Measurements from ENCODE around the gene GDPGP1. TPM values are rescaled to one million over a fixed set of nuclear protein-coding genes. Genes with fewer than 3 reads are reported as not detected.

The GDPGP1 gene
- total and polyA plus RNA-seq, 2 experiments from 2014 or later = 0.61 to 3.8 TPM

DNA sequence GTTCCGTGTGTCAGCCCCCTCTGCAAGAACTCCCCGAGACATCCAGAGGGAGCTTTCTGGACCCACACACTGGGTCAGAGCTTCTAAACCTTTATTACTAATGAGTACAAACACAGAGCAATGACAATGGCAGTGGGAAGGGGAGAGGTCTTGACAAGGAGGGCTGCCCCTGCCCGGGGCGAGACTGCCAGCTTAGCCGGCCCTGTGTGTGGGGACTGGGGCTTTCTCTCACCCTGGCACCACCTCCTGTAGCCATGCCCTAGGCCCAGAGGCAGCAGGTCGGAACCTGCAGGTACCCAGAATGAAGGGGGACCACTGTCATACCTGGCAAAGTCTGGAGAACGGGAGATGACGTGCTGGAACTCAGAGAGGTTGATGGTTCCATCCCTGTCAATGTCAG lies 3.4 kb upstream of the GDPGP1 start:
- ATAC-seq = no peak
- Histone ChIP-seq H4K20me1 (replicated peaks; ENCODE audit: insufficient read depth) (no peaks in the 10 kb centered on the region; the same call in 1 of the 2 replicates), H3K4me2 (no peak overlapping the region), H3K79me2 (replicated peaks; ENCODE audit: insufficient read depth) (no peaks in the 10 kb centered on the region), H3F3A (replicated peaks; ENCODE audit: low read depth) (peaks cover 11% of the 10 kb centered on the region; the same call in 1 of the 2 replicates), H3K27me3 (ENCODE audit: insufficient read depth) (no peaks in the 10 kb centered on the region), H3K9me2 (ENCODE audit: insufficient read depth) (no peaks in the 10 kb centered on the region), H3K36me3 (ENCODE audit: insufficient read depth) (peaks cover 7% of the 10 kb centered on the region), H3K4me3 (no peak overlapping the region), H3K27ac (ENCODE audit: low read depth) (no peak overlapping the region), H2AFZ (no peak overlapping the region), H3K4me1 (ENCODE audit: insufficient read depth) (peaks cover 14% of the 10 kb centered on the region; the same call in 1 of the 2 replicates)
- TF ChIP-seq NANOG (IDR thresholded peaks at IDR 0.05; ENCODE audit: borderline replicate concordance) (no peak), ZNF331 (CRISPR knock-in tag; IDR thresholded peaks at IDR 0.05; ENCODE audit: low read depth) (no peak), EZH2phosphoT487 (IDR thresholded peaks at IDR 0.05; ENCODE audit: unreplicated experiment) (no peak)
- TF ChIP-seq, protein P1, sequence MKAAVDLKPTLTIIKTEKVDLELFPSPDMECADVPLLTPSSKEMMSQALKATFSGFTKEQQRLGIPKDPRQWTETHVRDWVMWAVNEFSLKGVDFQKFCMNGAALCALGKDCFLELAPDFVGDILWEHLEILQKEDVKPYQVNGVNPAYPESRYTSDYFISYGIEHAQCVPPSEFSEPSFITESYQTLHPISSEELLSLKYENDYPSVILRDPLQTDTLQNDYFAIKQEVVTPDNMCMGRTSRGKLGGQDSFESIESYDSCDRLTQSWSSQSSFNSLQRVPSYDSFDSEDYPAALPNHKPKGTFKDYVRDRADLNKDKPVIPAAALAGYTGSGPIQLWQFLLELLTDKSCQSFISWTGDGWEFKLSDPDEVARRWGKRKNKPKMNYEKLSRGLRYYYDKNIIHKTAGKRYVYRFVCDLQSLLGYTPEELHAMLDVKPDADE (IDR thresholded peaks at IDR 0.05) = no peak
- Mint-ChIP-seq H3K27ac (no peak overlapping the region), H3K4me3 (no peak overlapping the region), H3K36me3 (ENCODE audit: low read depth) (peaks cover 19% of the 10 kb centered on the region), H3K9me3 (no peaks in the 10 kb centered on the region), H3K27me3 (ENCODE audit: insufficient read depth, low read depth, poor library complexity) (peaks cover 14% of the 10 kb centered on the region), H3K4me1 (peaks cover 7% of the 10 kb centered on the region)
- DNase-seq (ENCODE audit: low spot score) = no peak

DNA sequence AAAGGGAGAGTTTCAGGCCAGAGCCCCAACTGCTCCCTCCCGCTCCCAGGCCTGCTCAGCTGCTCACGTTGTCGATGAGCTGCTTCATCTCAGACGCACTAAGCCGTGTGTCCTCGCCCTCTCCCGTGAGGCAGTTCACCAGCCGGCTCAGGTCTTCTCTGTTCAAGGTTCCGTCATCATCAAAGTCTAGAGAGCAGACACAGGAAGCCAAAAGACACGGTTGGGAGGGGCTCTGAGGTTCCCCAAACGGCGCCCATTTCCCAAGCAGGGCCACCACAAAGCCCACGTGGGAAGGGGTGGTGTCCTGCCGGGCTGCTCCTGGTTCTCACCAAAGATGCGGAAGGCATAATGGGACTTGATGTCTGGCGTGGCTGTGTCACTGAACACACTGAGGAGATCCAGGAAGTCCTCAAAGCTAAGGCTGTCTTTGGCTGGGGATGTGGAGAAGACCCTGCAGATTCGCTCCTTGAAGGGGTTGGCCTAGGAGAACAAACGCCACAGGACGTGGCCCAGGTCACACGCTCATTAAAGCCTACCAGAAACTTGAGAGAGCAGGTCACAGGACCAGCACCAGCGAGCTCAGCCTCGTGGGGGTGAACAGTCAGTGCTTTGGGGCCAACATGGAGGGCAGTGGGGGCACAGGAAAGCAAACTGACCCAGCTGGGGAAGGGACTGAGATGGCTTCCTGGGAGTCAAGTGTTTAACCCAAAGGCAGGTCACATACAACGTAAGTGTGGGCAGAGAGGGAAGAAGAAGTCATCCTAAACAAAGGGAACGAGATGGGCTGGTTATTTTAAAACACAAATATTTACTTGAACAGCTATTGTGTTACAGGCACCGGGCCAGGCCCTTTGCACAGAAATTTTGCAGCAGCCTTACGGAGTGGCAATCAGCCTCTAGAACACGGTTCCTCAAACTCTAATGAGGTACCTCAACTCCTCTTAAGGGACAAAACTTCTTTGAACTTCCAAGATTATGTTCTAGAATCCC lies 2.7 kb upstream of the GDPGP1 start:
- Histone ChIP-seq H3K79me2 (replicated peaks; ENCODE audit: insufficient read depth) (no peaks in the 10 kb centered on the region), H3K9me2 (ENCODE audit: insufficient read depth) (no peaks in the 10 kb centered on the region), H3F3A (replicated peaks; ENCODE audit: low read depth) (peaks cover 11% of the 10 kb centered on the region; the same call in 1 of the 2 replicates), H2AFZ (no peak overlapping the region), H3K4me2 (no peak overlapping the region), H3K36me3 (ENCODE audit: insufficient read depth) (peaks cover 7% of the 10 kb centered on the region; the same call in 1 of the 2 replicates), H3K27me3 (ENCODE audit: insufficient read depth) (no peaks in the 10 kb centered on the region), H4K20me1 (replicated peaks; ENCODE audit: insufficient read depth) (no peaks in the 10 kb centered on the region; the same call in 1 of the 2 replicates), H3K27ac (ENCODE audit: low read depth) (no peak overlapping the region), H3K4me3 (no peak overlapping the region), H3K4me1 (ENCODE audit: insufficient read depth) (peaks cover 14% of the 10 kb centered on the region; the same call in 1 of the 2 replicates)
- peaks cover 7% of the 10 kb centered on the region for H3K4me1 Mint-ChIP-seq
- H3K9me3 Mint-ChIP-seq = no peaks in the 10 kb centered on the region
- peaks cover 11% of the 10 kb centered on the region for H3K27me3 Mint-ChIP-seq (ENCODE audit: insufficient read depth, low read depth, poor library complexity)
- H3K4me3 Mint-ChIP-seq = no peak overlapping the region
- no peak overlapping the region for H3K27ac Mint-ChIP-seq
- peaks cover 17% of the 10 kb centered on the region for H3K36me3 Mint-ChIP-seq (ENCODE audit: low read depth)
- DNase-seq (ENCODE audit: low spot score) = no peak
- no peak for ATAC-seq
- no peak for TF ChIP-seq EZH2phosphoT487 (IDR thresholded peaks at IDR 0.05; ENCODE audit: unreplicated experiment)
- TF ChIP-seq NANOG (IDR thresholded peaks at IDR 0.05; ENCODE audit: borderline replicate concordance) = no peak
- TF ChIP-seq JUNB (IDR thresholded peaks at IDR 0.05; ENCODE audit: unreplicated experiment) = no peak
- TF ChIP-seq, protein P2, sequence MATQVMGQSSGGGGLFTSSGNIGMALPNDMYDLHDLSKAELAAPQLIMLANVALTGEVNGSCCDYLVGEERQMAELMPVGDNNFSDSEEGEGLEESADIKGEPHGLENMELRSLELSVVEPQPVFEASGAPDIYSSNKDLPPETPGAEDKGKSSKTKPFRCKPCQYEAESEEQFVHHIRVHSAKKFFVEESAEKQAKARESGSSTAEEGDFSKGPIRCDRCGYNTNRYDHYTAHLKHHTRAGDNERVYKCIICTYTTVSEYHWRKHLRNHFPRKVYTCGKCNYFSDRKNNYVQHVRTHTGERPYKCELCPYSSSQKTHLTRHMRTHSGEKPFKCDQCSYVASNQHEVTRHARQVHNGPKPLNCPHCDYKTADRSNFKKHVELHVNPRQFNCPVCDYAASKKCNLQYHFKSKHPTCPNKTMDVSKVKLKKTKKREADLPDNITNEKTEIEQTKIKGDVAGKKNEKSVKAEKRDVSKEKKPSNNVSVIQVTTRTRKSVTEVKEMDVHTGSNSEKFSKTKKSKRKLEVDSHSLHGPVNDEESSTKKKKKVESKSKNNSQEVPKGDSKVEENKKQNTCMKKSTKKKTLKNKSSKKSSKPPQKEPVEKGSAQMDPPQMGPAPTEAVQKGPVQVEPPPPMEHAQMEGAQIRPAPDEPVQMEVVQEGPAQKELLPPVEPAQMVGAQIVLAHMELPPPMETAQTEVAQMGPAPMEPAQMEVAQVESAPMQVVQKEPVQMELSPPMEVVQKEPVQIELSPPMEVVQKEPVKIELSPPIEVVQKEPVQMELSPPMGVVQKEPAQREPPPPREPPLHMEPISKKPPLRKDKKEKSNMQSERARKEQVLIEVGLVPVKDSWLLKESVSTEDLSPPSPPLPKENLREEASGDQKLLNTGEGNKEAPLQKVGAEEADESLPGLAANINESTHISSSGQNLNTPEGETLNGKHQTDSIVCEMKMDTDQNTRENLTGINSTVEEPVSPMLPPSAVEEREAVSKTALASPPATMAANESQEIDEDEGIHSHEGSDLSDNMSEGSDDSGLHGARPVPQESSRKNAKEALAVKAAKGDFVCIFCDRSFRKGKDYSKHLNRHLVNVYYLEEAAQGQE (IDR thresholded peaks at IDR 0.05; ENCODE audit: unreplicated experiment) = no peak
- TF ChIP-seq, protein P1 (IDR thresholded peaks at IDR 0.05) = no peak
- no peak for TF ChIP-seq STAT1 (IDR thresholded peaks at IDR 0.05; ENCODE audit: unreplicated experiment)
- no peak for TF ChIP-seq ZNF114 (CRISPR knock-in tag; IDR thresholded peaks at IDR 0.05)
- no peak for TF ChIP-seq CREB1 (CRISPR knock-in tag; IDR thresholded peaks at IDR 0.05; ENCODE audit: low read depth)
